Smooth muscle cell (in vitro differentiated cells): ENCODE measurements around the gene HCRTR2. TPM values are rescaled to one million over a fixed set of nuclear protein-coding genes. Genes with fewer than 3 reads are reported as not detected.

Source experiments
- DNase-seq: peaks from one replicate; lab custom pipeline; 2025; ENCODE audit not compliant: unreplicated experiment; lab: John Stamatoyannopoulos, UW
- H2AFZ ChIP-seq: fragments of 200-600 bp; sonication (generic); 2 replicates; pipeline ENCODE4 v1.6.0; 2016; ENCODE audit warnings: antibody characterized with exemption, low read depth, mild to moderate bottlenecking
- H3F3A ChIP-seq: fragments of 200-600 bp; sonication (generic); 2 replicates; pipeline ENCODE4 v1.6.0; 2017; ENCODE audit warnings: antibody characterized with exemption, low read depth
- H3K27ac ChIP-seq: fragments of 200-600 bp; sonication (generic); 2 replicates; pipeline ENCODE4 v1.5.1; 2016; ENCODE audit warnings: low read depth, mild to moderate bottlenecking
- H3K27me3 ChIP-seq: fragments of 200-600 bp; sonication (generic); 2 replicates; pipeline ENCODE4 v1.6.1; 2016; ENCODE audit warnings: low read depth, mild to moderate bottlenecking
- H3K36me3 ChIP-seq: fragments of 200-600 bp; sonication (generic); 2 replicates; pipeline ENCODE4 v1.5.1; 2016; ENCODE audit warnings: low read depth
- H3K4me1 ChIP-seq: fragments of 200-600 bp; sonication (generic); 2 replicates; pipeline ENCODE4 v1.5.1; 2016; ENCODE audit warnings: low read depth
- H3K4me2 ChIP-seq: fragments of 200-600 bp; sonication (generic); 2 replicates; pipeline ENCODE4 v1.6.0; 2016; ENCODE audit warnings: mild to moderate bottlenecking
- H3K4me3 ChIP-seq: fragments of 200-600 bp; sonication (generic); 2 replicates; pipeline ENCODE4 v1.5.1; 2016; ENCODE audit warnings: mild to moderate bottlenecking
- H3K79me2 ChIP-seq: fragments of 200-600 bp; sonication (generic); 2 replicates; pipeline ENCODE4 v1.6.0; 2016; ENCODE audit warnings: low read depth, mild to moderate bottlenecking
- H3K9ac ChIP-seq: fragments of 200-600 bp; sonication (generic); 2 replicates; pipeline ENCODE4 v1.6.0; 2016; ENCODE audit warnings: low read depth
- H3K9me3 ChIP-seq: fragments of 200-600 bp; sonication (generic); replicated peaks from 2 replicates; pipeline ENCODE4 v1.5.1; 2016; ENCODE audit warnings: low read depth
- H4K20me1 ChIP-seq: fragments of 200-600 bp; sonication (generic); 2 replicates; pipeline ENCODE4 v1.6.0; 2016; ENCODE audit warnings: low read depth
- WGBS: methylation state at CpG from one replicate; pipeline ENCODE4 v1.1.7; 2016; ENCODE audit warnings: low lambda C conversion rate; 5-methylcytosine and 5-hydroxymethylcytosine counted together
- polyA plus RNA-seq: library from polyadenylated mRNA; unstranded; fragments of >200 nt; fragmentation: Nextera tagmentation; extraction: Ambion mirVana; gene quantifications from 2 replicates; pipeline ENCODE4 v1.2.1, GENCODE V29; 2016
- total RNA-seq: library from RNA; depleted of rRNA; stranded (reverse); fragments of >200 nt; gene quantifications from 2 replicates; pipeline ENCODE4 v1.2.3, GENCODE V29; 2014
- TF ChIP-seq, protein P1 (sequence below): fragments of 200-600 bp; sonication (generic); IDR thresholded peaks from 2 replicates; pipeline ENCODE4 v1.5.1; 2017; ENCODE audit warnings: borderline replicate concordance, mild to moderate bottlenecking, antibody characterized with exemption; ENCODE audit not compliant: insufficient read depth, poor library complexity, severe bottlenecking

Gene HCRTR2
- total and polyA plus RNA-seq, 2 experiments from 2014 or later: 0.47 to 2.4 TPM

DNA sequence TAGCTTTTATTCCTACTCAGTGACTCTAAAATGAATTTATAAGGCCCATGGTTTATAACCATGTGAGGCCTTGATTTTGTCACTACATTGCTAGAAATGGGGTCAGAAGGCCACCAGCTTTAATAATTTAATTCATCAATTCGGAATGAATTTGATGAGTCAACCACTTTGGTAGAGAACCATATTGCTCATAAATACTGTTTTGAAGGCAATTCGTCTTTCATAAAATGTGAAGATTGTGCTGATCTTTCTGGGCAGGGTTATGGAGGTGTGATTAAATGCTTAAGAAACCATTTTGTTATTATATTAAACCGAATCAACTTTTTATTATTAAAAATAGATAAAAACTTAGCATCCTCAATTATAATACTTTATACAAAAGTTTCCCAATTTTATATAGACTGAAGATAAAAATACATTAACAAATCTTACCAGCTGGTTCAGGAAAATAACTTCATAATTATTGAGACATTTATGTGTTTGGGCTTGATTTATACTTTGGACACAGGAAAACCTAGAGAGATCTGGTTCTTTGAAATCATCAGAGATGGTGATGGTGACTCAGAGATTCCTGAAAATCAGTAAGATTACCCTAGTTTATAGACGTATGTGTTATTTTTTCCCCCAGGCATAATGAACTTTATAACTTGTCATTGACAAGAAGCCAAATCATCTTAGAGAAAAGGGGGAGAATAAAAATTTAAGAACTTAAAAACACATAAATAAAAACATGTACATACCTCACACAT, 10.6 kb downstream of the HCRTR2 start:
- no peaks in the 10 kb centered on the region for H3K4me1 ChIP-seq
- H3K36me3 ChIP-seq: no peaks in the 10 kb centered on the region
- DNase-seq: no peak
- TF ChIP-seq, protein P1, sequence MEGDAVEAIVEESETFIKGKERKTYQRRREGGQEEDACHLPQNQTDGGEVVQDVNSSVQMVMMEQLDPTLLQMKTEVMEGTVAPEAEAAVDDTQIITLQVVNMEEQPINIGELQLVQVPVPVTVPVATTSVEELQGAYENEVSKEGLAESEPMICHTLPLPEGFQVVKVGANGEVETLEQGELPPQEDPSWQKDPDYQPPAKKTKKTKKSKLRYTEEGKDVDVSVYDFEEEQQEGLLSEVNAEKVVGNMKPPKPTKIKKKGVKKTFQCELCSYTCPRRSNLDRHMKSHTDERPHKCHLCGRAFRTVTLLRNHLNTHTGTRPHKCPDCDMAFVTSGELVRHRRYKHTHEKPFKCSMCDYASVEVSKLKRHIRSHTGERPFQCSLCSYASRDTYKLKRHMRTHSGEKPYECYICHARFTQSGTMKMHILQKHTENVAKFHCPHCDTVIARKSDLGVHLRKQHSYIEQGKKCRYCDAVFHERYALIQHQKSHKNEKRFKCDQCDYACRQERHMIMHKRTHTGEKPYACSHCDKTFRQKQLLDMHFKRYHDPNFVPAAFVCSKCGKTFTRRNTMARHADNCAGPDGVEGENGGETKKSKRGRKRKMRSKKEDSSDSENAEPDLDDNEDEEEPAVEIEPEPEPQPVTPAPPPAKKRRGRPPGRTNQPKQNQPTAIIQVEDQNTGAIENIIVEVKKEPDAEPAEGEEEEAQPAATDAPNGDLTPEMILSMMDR: no peak
- no peaks in the 10 kb centered on the region for H4K20me1 ChIP-seq
- H2AFZ ChIP-seq: no peak overlapping the region
- H3K27me3 ChIP-seq: no peaks in the 10 kb centered on the region
- no peaks in the 10 kb centered on the region for H3K9me3 ChIP-seq
- no peak overlapping the region for H3K4me3 ChIP-seq
- WGBS: 67% methylated on average over 4 of the region's 4 CpGs
- H3F3A ChIP-seq: no peaks in the 10 kb centered on the region
- H3K27ac ChIP-seq: no peak overlapping the region
- no peak overlapping the region for H3K4me2 ChIP-seq
- no peak overlapping the region for H3K9ac ChIP-seq
- no peaks in the 10 kb centered on the region for H3K79me2 ChIP-seq

DNA sequence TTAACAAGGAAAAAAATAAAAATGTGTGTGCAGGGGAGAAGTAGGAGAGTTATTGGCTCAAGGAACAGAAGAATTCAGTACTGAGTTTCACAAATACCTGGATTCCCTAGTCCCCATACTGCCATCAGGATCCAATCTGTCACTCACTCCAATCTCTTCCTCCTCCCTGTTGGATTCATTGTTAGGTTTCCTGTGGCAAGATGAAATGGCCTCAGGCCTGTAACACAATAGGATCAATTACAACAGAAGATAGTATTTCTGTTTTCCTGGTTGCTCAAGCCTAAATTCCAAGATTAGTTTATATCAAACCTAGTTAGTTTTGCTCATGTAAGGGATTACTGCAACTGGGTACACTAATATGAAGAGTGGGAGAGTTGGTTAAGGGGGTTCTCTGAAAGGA, 24.4 kb downstream of the HCRTR2 start:
- Histone ChIP-seq H2AFZ (no peak overlapping the region), H3K27ac (no peak overlapping the region), H3F3A (no peaks in the 10 kb centered on the region), H3K27me3 (no peaks in the 10 kb centered on the region), H3K9ac (no peak overlapping the region), H3K36me3 (no peaks in the 10 kb centered on the region), H3K4me2 (no peak overlapping the region), H3K4me3 (no peak overlapping the region), H4K20me1 (no peaks in the 10 kb centered on the region), H3K79me2 (no peaks in the 10 kb centered on the region), H3K4me1 (no peaks in the 10 kb centered on the region), H3K9me3 (no peaks in the 10 kb centered on the region)
- no peak for DNase-seq
- TF ChIP-seq, protein P1: no peak

DNA sequence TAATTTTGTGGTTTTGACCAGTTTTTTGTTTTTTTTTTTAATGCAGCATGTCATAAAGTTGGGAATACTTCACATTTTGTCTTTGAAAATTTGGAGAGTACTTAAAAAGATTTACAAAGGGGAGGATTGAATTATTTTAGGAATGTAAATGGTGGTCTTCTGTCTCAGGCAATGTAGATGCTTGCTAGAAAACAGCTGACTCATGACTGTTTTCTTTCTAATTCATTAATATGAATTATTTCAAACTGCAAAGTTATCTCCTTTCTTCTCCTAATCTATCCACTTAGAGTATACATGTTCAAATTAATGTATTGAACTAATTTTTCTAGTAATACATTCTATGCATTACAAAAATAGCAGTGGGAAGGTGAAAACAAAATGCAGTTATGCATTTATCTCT, 24.9 kb downstream of the HCRTR2 start:
- Histone ChIP-seq H3K36me3 (no peaks in the 10 kb centered on the region), H3K27ac (no peak overlapping the region), H3F3A (no peaks in the 10 kb centered on the region), H3K9me3 (no peaks in the 10 kb centered on the region), H3K27me3 (no peaks in the 10 kb centered on the region), H2AFZ (no peak overlapping the region), H3K9ac (no peak overlapping the region), H3K4me2 (no peak overlapping the region), H4K20me1 (no peaks in the 10 kb centered on the region), H3K4me1 (no peaks in the 10 kb centered on the region), H3K4me3 (no peak overlapping the region), H3K79me2 (no peaks in the 10 kb centered on the region)
- no peak for DNase-seq
- TF ChIP-seq, protein P1: no peak
